Kidney epithelial cell (primary cell): ENCODE measurements around the gene DRAP1. TPM values are rescaled to one million over a fixed set of nuclear protein-coding genes. Genes with fewer than 3 reads are reported as not detected.
A peak's percentile ranks its signal among the peaks of the same experiment; 100 is the strongest.

Source experiments
- DNase-seq: peaks from one replicate; pipeline ENCODE4 v3.0.0-alpha.2; 2010; ENCODE audit warnings: low read depth
- H3K27me3 ChIP-seq: 2 replicates; pipeline ENCODE4 v1.6.0; 2011; ENCODE audit warnings: low read length; ENCODE audit not compliant: control insufficient read depth, insufficient read depth
- H3K36me3 ChIP-seq: 2 replicates; pipeline ENCODE4 v1.5.1; 2011; ENCODE audit warnings: low read length; ENCODE audit not compliant: control insufficient read depth, insufficient read depth
- H3K4me3 ChIP-seq: 2 replicates; pipeline ENCODE4 v1.5.1; 2011; ENCODE audit warnings: low read depth, mild to moderate bottlenecking, control low read depth, low read length
- CTCF ChIP-seq: IDR thresholded peaks from 2 replicates; pipeline ENCODE4 v1.5.1; 2011; ENCODE audit warnings: mild to moderate bottlenecking, moderate library complexity, low read length, control low read depth, inconsistent platforms; ENCODE audit not compliant: insufficient read depth, poor library complexity, severe bottlenecking
- total RNA-seq: library from RNA; depleted of rRNA; stranded (reverse); fragments of >200 nt; gene quantifications from 2 replicates; pipeline ENCODE4 v1.2.3, GENCODE V29; 2015

Gene DRAP1
- total RNA-seq, 1 donor from 2014 or later, result 141 TPM

- no peak for TF ChIP-seq CTCF
- no peak for DNase-seq
- no peaks in the 10 kb centered on the region for H3K36me3 ChIP-seq
- no peak overlapping the region for H3K4me3 ChIP-seq
- H3K27me3 ChIP-seq, result no peaks in the 10 kb centered on the region
Observed at GRCh38 chr11:65952052-65952521, 32.9 kb downstream of the DRAP1 start.

GRCh38 chr11:65953471-65953870 is 34.2 kb downstream of the DRAP1 start:
- no peak for DNase-seq
- no peak for TF ChIP-seq CTCF
- H3K4me3 ChIP-seq, result no peak overlapping the region
- no peaks in the 10 kb centered on the region for H3K27me3 ChIP-seq
- no peaks in the 10 kb centered on the region for H3K36me3 ChIP-seq

GRCh38 chr11:65954771-65955170 is 35.5 kb downstream of the DRAP1 start:
- Histone ChIP-seq H3K36me3 (no peaks in the 10 kb centered on the region), H3K27me3 (no peaks in the 10 kb centered on the region), H3K4me3 (no peak overlapping the region)
- TF ChIP-seq CTCF, result no peak
- DNase-seq, result no peak

GRCh38 chr11:65958291-65958690 is 39.1 kb downstream of the DRAP1 start:
- no peak for DNase-seq
- Histone ChIP-seq H3K4me3 (no peak overlapping the region), H3K36me3 (no peaks in the 10 kb centered on the region), H3K27me3 (no peaks in the 10 kb centered on the region)
- no peak for TF ChIP-seq CTCF

GRCh38 chr11:65958774-65959420 is 39.7 kb downstream of the DRAP1 start:
- TF ChIP-seq CTCF, result no peak
- no peaks in the 10 kb centered on the region for H3K27me3 ChIP-seq
- DNase-seq, result no peak

GRCh38 chr11:65960824-65961266 is 41.6 kb downstream of the DRAP1 start:
- H3K36me3 ChIP-seq, result peaks cover 2% of the 10 kb centered on the region
- DNase-seq, result no peak
- H3K4me3 ChIP-seq, result peak overlapping the region; percentile 94
- no peak for TF ChIP-seq CTCF
- no peaks in the 10 kb centered on the region for H3K27me3 ChIP-seq

More at GRCh38 chr11:65958774-65959420, 39.7 kb downstream of the DRAP1 start:
- Histone ChIP-seq H3K4me3 (no peak overlapping the region), H3K36me3 (peaks cover 2% of the 10 kb centered on the region)
